Kidney capillary endothelial cell (primary cell): Measurements from ENCODE around the gene UBAC2.

Source experiments
- DNase-seq: peaks from one replicate; pipeline ENCODE4 v3.0.0-alpha.2; 2018; ENCODE audit warnings: low spot score

The UBAC2 gene

DNA sequence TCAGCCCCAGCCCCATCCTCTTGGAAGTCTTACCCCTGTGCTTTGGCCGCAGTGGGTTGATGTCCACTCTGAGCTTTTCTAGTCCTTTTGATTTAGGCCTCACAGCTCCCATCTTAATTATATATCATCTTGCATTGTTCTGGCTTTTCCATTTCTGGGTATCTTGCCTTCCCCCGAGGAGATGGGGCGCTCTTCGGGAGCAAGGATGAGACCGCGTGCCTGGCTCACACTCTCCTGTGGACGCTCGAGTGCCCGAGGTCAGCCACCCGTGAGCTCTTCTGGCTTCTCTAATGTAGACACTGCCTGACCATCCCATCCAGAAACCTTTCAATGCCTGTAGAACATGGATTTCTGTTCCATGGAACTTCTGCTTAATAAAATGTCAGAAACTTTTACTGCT lies 160.0 kb downstream of the UBAC2 start:
- no peak for DNase-seq

DNA sequence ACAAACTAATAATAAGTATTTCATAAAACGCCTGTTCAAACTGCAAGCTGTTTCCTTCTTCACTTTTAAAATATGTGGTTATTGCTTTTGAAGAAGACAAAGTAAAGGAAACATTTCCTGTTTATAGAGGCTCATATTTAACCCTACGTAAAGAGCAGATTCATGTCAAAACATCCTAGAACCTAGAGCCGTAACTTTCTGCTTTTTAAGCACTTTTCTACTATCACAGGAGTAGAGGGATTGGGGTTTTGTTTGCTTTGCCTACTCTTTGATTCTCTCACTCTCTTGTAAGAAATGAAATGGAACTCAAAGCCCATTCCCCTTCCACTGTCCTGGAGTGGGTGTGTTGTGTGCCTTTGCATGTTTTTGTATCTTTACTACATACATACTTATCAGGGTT lies 160.5 kb downstream of the UBAC2 start:
- DNase-seq: no peak

DNA sequence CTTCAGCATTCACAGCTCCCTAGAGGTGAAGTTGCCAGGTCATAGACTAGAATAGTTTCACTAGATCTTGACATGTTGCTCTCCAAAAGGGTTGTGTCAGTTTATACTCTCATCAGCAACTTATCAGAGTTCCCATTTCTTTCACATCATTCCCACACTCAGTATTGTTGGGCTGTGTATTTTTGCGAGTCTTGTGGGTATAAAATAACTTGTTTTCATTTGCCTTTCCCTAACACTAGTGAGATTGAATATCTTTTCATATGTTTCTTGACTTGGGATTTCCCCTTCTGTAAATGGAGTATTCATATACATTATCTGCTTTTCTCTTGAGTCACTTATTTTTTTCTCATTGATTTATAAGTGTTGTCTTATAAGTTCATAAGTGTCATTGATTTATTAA lies 161.7 kb downstream of the UBAC2 start:
- DNase-seq: no peak

DNA sequence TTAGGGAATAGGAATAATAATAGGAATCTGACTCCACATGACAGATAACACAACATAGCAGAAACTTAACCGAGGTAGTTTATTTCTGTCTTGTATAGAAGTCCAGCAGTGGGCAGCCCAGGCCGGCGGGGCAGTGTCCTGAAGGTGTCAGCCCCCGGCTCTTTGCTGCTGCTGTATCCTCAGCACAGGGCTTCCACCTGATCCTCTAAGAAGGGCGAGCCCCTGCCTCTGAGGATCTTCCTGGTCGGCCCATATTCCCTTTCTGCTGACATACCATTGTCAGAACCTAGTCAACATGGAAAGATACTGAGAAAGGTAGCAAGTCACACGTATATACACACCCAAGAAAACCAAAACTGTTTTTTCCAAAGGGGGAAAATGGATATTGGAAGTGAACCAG lies 162.7 kb downstream of the UBAC2 start:
- no peak for DNase-seq

DNA sequence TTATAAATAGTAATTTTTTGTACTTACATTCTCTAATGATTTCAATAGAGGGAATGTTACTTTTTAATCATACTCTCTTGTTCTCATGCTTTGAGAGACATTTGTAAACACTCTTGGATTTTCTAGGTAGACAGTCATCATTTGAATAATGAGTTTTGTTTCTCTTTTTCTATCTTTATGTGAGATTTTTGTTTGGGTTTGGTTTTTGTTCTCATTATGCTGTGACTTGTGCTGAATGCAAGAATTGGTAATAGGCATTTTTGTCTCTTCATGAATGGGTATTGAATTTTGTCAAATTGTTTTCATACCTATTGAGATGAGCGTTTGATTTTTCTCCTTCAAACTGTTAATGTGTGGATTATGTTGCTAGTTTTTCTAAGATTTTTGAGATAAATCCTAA lies 163.3 kb downstream of the UBAC2 start:
- DNase-seq: no peak

DNA sequence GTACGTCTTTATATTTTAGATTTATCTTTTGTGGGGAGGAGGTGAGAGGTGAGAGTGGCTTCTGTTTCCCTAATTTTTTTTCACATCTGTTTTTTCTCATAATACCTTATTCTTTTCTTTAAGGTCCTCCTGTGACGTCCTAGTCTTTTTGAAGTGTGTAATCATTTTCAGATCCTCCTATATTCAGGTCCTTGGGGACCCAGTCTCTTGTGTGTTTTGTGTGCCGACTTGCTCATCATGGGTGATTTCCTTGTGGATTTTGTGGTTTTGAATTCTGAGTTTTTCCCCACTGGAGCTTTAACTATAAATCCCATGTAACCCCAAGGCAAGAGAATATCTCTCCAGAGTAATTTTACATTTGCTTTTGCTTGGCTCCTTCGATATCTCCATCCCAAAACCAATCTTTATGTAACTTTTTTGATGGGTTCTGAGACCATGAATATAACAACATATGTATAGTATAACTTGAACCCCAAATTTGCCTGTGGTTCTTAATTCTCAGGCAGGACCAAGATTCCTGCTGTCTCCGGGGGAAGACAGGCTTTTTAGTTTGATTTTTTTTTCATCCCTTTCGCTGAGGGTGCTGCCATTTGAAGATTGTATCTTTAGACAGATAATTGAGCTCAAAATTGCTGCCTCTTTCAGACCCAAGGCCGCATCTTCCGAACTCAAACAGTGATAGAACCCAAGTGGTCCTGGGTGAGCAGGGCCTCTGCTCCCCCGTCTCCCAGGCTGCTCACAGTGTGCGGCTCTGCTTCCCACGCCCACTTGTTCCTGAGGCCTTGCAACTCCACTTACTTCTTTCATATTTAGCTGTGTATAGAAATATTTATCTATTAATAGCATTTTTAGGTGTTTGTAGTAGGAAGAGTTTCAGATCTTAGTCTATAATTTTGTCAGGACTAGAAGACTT lies 165.7 kb downstream of the UBAC2 start:
- no peak for DNase-seq

DNA sequence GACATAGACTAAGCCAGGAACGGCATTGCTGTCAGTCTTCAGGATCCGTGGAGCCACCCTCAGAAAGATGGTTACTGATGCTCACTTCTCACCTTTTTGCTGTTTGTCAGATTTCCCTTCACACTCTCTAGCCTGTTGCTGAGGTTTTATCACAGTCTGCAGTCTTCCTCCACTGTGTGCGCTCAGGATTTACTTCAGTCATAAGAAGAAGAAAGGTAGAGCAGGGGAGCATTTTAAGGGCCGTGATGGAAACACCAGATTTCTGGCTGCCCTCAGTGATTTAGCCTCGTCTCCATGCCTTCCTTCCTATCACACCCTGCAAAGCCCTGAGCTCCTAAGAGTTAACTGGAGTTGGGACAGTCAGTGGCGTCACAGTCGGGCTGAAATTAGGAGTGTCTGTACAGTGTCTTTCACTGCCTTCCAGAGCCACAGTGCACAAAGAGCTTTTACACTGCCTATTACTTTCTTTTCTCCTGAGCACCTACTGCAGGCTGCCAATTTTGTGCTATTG lies 166.5 kb downstream of the UBAC2 start:
- DNase-seq: no peak

DNA sequence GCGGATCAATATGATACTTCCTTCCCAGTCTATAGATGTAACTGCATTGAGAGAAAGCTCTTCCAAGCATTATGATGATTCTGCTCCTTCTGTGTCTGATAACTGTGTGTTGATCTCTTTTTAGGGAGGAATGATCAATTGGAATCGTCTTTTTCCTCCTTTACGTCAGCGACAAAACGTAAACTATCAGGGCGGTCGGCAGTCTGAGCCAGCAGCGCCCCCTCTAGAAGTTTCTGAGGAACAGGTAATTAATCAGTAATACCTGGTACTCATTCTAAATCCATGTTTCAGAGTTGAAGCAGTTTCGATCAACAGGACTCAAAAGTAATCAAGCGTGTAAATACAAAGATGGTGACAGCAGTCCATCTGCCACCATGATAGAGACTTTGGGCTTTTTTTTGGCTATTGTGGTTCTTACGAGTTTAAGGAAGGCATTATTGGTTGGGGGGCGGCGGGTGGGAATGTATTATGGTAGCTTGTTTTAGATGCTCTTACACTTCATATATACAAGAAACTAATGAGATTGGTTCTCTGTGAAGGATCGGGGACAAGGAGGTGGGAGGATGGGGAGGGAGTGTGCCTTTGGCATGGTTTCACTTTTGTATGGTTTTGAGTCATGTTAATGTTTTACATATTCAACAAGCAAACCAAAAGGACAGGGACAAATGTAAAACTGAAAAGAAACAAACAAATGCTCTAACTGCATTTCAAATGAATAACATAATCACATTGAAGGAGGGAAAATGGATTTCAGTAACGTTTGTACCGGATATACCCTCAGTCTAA lies 167.2 kb downstream of the UBAC2 start:
- no peak for DNase-seq

DNA sequence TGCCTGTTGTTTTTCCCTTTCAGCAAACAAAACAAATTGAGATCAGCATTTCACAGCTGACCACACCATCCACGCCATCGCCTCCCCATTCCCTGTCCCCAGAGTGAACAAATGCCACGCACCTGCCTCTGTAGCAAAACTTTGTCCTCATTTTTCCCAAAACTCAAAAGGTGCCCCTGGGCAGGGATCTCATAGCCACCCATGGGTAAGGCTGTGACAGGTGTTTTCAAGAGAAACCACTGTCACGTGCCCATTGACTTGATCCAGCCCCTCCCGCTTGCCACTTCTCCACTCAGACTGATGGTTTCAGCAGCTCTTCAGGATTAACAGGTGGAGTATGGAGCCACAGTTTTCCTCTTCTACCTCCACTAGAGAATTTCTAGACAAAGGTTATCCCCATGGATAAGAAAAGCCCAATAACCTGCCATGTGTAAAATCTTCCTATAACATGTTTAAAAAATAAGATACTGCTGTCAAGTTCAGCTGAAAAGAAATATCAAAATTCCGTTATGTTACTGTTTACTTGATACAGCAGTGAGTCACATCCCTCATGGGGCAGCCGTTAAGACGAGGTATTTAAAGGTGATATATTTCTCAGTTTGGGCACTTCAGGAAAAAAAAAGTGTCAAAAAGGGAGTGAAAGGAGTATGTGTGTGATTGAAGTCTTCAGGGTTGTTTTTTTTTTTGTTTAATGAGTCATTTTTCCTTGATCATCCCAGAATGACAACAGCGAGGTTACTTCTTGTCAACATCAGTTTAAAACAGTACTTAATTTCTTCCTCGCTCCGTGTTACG lies 170.0 kb downstream of the UBAC2 start:
- DNase-seq: no peak

DNA sequence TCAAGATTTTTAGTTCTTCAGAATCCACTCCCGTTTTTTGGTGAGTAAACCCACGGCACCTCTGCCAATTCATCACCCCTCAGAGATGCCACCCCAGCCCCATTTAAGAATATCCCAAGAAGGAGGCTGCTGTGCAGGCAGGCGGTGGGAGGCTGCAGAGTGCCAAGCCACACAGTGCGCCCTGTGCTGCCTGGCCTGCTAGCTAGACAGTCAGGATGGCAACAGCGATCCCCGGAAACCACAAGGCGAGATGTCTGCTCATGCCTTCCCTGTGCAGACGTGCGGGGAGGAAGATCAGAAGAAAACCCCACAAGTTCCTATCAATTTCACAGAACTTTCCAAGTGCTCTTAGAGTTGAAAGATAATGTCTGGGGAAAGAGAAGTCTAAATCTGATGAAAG lies 171.3 kb downstream of the UBAC2 start:
- no peak for DNase-seq

DNA sequence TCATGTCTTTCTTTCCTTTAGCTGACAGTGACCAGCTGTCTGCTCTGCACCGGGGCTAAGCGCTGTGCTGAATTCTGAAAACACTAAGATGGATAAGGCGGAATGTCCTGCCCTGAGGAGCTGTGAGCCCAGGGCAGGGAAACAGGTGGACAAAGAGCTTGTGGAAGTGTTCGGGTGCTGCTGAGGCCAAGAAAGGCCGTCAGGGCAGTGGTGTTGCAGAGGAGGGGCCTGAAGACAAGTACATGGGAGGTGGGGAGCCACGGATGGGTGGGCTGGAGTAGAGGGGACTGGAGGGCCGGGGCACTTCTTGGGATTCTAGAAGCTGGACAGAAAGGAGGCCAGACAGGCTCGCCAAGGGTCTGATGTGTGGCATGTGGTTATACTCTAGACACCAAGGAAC lies 172.8 kb downstream of the UBAC2 start:
- no peak for DNase-seq

DNA sequence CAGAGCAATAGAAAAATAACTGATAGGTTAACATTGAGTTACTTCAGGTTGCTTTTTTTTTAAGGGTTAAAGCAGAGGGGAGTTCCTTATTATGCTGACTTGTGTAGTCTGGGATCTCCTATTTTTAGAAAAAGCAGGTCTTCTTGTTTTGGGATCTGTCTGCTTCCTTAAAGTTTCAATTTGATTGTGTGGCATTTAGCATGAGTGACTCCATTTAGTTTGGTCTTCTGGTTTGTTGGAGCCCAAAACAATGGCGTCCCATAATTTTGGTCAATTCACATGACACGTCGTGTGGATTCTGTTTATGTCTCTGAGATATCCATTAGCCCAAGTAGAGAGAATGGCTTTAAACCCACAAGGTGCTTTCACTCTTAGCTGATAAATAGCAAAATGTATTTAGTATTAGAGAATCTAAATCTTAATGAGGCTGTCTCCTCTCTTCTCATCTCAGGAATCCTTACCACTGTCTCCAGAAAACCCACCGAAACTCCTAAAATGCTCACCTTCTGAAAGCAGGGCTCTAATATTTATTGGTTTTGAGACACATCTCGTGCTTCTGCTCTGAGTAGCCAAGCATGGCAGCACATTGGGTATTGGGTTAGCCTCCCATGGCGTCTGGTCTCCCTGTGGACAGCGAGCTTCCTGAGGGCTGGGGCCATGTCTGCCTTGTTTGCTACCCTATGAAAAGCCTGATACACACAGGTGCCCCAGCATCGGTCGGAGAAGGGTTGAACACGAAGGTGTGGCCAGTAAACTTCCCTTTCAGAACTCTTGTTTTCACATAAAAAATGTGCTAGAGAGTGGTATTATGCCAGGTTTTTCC lies 173.7 kb downstream of the UBAC2 start:
- DNase-seq: no peak

DNA sequence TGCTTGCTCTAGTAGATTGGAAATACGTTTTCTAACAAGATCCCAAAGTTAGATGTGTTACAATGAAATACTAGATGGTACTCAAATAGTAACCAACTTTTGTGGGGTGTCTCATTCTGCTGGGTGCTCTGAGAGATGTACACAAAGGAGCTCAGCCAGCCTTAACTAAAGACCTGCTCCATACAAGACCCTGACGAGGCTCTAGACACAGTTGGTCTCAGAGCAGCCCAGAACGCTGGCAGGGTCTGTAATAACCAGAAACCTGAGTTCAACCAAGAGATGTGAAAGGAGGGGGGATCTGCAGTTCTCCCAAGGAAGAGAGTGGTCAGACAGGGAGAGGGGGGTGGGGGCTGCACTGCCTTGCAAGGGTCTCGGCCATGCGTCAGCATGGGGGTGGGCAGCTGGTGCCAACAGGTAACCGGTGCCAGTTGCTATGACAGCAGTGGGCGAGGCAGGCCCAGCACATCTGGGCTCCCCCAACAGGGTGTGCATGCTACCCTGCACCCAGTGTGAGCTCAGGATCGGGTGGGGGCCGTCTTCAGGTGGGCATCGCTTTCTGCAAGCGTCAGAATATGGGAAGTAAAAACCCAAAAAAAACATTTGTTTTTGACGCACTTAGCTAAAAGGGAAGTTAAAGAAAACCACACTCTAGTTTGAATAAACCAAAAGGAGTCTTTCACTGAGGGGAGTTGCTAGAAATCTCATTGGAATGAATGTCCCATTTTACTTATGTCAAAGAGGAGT lies 174.5 kb downstream of the UBAC2 start:
- DNase-seq: no peak

DNA sequence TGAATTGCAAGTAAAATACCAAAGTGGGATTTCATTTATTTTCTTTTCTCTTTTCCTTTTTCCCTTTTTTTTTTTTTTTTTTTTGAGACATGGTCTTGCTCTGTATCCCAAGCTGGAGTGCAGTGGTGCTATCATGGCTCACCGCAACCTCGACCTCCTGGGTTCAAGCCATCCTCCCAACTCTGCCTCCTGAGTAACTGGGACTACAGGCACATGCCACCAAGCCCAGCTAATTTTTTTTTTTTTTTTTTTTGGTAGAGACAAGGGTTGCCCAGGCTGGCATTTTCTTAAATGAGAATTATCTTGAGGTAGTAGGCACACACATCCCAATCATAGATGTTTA lies 175.1 kb downstream of the UBAC2 start:
- no peak for DNase-seq

DNA sequence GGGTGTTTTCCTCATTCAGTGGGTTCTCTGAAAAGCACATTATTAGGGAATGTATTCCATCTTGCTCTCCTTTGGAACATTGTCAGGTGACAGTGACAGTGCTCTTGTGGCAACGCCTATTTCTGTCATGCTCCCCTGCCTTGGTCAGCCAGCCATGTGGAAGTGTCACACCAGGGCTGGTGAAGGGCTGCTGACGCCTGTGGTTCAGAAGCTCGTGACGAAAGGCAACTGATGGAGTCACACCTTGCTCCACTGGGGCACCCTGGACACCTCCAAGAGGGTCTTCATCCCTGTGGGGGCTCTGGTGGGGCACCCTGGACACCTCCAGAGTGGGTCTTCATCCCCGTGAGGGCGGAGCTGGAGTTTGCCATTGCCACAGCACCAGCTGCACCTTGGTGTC lies 175.5 kb downstream of the UBAC2 start:
- DNase-seq: no peak

DNA sequence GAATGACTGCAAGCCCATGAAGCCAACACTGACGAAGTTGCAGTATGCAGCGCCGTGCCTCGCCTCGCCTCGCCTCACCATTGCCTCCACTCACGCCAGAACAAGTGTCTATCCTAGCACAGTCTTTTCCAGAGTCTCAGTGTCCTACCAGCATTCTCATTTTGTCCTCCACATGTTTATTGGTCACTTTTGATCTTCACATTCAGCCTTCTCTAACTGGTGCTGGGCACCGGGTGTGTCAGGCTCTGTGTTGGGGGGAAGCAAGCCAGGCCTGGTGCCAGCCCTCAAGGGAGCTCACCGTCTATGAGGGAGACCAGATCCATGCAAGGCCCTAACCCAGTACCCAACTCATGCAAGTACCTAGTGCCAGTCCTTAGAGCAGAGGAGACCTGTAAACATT lies 176.3 kb downstream of the UBAC2 start:
- no peak for DNase-seq

DNA sequence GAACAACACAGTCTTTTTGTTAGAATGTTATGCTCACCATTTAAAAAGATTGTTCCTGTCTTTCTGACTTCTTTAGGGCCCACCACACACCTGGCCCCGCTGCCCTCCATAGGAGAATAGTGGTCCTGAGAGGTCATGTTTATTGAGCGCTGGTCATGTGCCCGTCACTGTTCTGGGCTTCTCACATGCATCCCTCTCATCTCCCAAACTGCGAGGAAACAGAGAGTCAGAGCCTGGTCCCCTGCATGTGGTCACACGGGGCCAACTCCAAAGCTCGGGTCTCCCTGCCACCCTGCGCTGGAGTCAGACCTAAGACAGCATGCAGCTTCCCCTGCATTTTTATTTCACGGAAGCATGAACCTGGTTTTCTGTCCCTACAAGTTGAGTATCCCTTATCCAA lies 177.0 kb downstream of the UBAC2 start:
- DNase-seq: no peak

DNA sequence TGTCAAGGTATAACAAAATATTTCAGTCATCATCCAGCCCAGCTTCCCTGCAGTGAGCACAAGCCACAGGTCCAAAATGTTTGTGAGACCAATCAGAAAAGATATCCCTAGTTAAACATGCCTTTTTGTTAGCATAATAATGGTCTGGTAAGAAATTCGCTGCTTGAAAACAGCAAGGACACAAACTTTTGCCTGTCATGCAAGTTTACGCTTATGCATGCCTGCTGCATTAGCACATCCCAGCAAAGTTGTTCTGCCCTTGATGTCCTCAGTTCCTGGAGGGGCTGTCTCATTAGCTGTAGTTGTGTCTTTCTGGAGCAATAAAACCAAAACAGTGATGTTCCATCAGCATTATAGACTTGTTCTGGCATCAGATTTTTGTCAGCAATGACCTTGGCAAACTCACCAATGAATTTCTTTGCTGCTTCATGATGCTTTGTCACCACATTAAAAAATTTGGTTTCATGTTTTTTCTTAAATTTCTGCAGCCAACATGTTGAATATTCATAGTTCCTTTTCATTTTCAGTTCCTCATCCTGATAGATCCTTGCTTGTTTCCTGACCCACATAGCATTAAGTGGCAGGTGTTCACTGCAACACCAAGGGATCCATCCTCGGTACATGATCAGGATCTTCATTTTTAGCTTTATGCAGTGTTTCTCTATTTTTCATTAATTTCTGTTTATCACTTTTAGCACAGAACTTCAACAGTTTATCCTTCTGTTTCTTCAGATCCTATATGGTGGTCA lies 178.5 kb downstream of the UBAC2 start:
- no peak for DNase-seq

DNA sequence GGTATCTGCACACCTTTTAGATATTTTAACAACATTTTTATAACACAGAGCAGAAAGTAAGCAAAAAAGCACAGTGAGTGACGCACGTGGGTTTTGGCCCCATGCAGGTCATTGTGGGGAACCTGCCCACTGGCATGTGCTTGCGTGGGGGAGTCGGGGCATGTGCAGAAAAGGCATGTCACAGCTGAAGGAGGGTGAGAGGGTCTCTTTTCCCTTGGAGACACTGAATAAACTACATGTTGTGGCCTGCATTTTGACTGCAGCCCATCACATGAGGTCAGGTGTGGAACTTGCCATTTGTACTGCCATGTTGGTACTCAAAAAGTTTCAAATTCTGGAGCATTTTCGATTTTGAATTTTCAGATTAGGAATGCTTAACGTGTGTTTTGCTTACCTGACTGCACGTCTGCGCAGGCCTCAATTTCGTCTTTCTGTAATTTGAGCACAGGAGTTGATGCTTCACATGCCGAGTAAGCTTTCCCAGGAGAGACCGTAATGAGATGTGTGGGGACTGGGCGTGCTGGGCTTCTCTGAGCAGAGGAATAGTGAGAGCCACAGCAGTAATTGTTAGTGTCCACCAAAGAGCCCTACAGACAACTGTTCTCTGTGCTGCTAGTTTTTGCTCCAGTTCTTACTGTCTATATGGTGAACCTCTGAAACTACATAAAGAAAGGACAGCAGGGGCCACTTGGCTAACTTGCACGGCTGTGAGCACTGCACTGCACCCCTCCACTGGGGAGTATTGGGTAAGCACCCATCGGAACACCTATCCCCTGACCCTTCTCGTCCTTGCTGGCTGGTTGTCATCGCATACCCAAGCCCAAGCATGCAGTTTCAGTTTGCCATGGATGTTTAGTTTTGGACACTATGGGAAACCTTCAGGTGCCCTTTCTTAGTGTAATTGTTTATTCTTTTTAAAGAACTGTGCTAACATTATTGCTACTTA lies 179.5 kb downstream of the UBAC2 start:
- no peak for DNase-seq
